Ishikawa (cell line): ENCODE data around the gene POLR2E.

Source experiments
- EP300 ChIP-seq: IDR thresholded peaks from 2 replicates; pipeline ENCODE4 v1.6.1; 2012; ENCODE audit warnings: borderline replicate concordance
- RAD21 ChIP-seq: IDR thresholded peaks from 2 replicates; pipeline ENCODE4 v1.6.1; 2012; ENCODE audit warnings: low read depth
- REST ChIP-seq: IDR thresholded peaks from 2 replicates; pipeline ENCODE4 v1.6.1; 2012; ENCODE audit warnings: low read depth, mild to moderate bottlenecking
- TAF1 ChIP-seq: IDR thresholded peaks from 2 replicates; pipeline ENCODE4 v1.6.1; 2012; ENCODE audit warnings: low read depth, mild to moderate bottlenecking
- TCF12 ChIP-seq: IDR thresholded peaks from 2 replicates; pipeline ENCODE4 v1.6.1; 2012; ENCODE audit warnings: low read depth
- TEAD4 ChIP-seq: IDR thresholded peaks from 2 replicates; pipeline ENCODE4 v1.6.1; 2012
- YY1 ChIP-seq: IDR thresholded peaks from 2 replicates; pipeline ENCODE4 v1.6.1; 2012; ENCODE audit warnings: low read depth
- TF ChIP-seq, protein P1 (sequence below): IDR thresholded peaks from 2 replicates; pipeline ENCODE4 v1.6.1; 2012
- TF ChIP-seq, protein P2 (sequence below): IDR thresholded peaks from 2 replicates; pipeline ENCODE4 v1.6.1; 2012

DNA sequence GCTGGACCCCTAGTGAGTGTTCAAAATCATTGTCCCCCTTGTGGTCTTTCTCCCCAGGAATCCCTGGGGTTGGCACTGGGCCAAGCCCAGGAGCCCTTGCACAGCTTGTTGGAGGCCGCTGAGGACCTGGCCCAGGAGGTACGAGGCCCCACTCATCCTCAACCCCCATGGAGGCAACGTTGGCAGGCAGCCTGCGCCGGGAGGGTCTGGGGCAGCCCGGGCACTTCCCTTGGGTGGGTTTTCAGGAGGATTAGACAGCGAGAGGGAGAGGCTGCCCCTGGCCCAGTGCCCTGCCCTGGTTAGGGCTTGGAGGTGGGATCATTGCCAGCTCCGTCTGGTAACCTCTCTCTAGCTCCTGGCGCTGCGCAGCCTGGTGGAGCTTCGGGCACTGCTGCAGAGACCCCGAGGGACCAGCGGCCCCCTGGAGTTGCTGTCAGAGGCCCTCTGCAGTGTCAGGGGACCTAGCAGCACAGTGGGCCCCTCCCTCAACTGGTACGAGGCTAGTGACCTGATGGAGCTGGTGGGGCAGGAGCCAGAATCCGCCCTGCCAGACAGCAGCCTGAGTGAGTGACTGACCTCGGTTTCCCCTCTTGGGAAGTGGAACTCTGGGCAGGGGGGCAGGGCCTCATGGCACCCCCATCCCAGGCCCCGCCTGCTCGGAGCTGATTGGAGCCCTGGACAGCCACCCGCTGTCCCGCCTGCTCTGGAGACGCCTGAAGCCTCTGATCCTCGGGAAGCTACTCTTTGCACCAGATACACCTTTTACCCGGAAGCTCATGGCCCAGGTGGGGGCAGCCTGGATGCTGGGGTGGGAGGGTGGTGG lies 52.3 kb downstream of the POLR2E start:
- TF ChIP-seq EP300 (no peak), REST (no peak), TAF1 (no peak), YY1 (no peak), RAD21 (no peak), TCF12 (no peak), TEAD4 (no peak)
- TF ChIP-seq, protein P1, sequence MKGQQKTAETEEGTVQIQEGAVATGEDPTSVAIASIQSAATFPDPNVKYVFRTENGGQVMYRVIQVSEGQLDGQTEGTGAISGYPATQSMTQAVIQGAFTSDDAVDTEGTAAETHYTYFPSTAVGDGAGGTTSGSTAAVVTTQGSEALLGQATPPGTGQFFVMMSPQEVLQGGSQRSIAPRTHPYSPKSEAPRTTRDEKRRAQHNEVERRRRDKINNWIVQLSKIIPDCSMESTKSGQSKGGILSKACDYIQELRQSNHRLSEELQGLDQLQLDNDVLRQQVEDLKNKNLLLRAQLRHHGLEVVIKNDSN: no peak
- TF ChIP-seq, protein P2, sequence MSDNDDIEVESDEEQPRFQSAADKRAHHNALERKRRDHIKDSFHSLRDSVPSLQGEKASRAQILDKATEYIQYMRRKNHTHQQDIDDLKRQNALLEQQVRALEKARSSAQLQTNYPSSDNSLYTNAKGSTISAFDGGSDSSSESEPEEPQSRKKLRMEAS: no peak
